Activated CD8-positive, alpha-beta memory T cell treated with anti-CD3 and anti-CD28 coated beads for 1 hour (primary cell): ENCODE data around the gene FAM20C.
A peak's percentile ranks its signal among the peaks of the same experiment; 100 is the strongest.
"Not testable (repeated sequence)": the region's sequence is repeated elsewhere in the genome, so short reads cannot be mapped to it uniquely, and the experiment has no call there.

Source experiments
- DNase-seq, 2 donors: peaks; one replicate each; pipeline ENCODE4 v3.0.0-alpha.2; 2020; ENCODE audit warnings: low read depth in 1 of 2; ENCODE audit errors: extremely low read depth in 1 of 2

FAM20C gene

DNA sequence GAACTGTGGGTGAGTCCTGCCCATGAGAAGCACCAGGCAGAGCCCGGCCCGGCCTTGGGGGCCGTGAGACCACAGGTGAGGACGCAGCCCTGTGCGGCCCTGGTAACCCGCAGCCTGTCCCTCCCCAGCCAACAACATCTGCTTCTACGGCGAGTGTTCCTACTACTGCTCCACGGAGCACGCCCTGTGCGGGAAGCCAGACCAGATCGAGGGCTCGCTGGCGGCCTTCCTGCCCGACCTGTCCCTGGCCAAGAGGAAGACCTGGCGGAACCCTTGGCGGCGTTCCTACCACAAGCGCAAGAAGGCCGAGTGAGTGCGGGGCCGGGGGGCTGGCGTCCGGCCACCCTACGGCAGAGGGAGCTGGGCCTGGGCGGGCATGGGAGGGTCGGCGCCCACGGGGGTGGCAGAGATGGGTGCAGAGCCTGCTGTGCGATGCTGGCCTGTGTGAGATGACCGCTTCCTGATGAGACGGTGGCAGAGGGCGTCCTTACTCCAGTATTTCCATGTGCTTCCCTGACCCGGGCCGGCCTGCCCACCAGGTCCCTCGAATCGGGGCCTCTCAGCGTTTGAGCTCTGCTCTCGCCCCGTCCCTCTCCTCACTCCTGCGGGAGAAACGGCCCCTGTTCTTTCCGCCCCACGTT is 63.5 kb downstream of the FAM20C start:
- no peak for DNase-seq

- DNase-seq = no peak
These were observed 64.1 kb downstream of the FAM20C start for GRCh38 chr7:256461-256940.

GRCh38 chr7:256981-257646 is 64.7 kb downstream of the FAM20C start:
- no peak for DNase-seq

DNA sequence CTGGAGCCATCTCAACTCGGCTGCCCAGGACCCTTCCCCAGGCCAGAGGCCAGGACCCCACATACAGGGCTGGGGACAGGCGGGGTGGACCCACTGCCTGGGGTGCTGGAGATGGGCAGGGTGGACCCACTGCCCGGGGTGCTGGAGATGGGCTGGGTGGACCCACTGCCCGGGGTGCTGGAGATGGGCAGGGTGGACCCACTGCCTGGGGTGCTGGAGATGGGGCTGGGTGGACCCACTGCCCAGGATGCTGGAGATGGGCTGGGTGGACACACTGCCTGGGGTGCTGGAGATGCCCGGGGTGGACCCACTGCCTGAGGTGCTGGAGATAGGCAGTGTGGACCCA is 65.2 kb downstream of the FAM20C start:
- DNase-seq = no peak

- no peak for DNase-seq
These were observed 66.3 kb downstream of the FAM20C start for GRCh38 chr7:258476-259190.

DNA sequence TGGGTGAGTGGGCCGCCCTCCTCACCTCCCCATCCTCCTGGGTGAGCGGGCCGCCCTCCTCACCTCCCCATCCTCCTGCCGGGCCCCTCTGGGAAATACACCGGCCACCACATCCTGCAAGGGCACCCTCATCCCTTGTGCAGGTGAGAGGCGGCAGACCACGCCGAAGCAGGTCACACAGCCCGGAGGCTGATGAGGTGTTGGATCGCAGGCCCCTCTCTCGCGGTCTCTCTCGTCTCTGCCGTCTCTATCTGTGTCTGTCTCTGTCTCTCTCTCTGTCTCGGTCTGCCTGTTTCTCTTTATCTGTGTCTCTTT is 66.8 kb downstream of the FAM20C start:
- no peak for DNase-seq

DNA sequence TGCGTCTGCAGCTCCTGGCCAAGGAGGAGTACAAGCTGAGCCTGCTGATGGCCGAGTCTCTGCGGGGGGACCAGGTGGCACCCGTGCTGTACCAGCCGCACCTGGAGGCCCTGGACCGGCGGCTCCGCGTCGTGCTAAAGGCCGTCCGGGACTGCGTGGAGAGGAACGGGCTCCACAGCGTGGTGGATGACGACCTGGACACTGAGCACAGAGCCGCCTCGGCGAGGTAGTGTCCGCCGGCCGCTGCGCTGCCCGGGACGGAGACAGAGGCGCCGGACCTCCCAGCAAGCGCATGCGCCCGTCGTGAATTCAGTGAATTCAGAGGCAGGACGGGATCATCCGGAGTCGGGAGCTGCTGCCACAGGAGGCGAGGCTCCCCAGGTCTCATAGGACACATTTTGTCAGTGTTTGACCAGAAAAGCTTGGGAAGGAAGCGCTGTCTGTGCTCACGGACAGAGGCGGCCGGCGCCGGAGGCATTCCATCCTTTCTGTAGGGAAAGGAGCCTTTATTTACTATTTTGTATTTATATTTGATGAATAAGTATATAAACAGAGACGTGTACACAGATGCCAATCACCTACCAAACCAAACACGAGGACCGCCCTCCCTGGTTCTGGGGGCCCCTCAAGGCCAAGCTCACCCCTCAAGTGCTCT is 67.5 kb downstream of the FAM20C start:
- no peak for DNase-seq

DNA sequence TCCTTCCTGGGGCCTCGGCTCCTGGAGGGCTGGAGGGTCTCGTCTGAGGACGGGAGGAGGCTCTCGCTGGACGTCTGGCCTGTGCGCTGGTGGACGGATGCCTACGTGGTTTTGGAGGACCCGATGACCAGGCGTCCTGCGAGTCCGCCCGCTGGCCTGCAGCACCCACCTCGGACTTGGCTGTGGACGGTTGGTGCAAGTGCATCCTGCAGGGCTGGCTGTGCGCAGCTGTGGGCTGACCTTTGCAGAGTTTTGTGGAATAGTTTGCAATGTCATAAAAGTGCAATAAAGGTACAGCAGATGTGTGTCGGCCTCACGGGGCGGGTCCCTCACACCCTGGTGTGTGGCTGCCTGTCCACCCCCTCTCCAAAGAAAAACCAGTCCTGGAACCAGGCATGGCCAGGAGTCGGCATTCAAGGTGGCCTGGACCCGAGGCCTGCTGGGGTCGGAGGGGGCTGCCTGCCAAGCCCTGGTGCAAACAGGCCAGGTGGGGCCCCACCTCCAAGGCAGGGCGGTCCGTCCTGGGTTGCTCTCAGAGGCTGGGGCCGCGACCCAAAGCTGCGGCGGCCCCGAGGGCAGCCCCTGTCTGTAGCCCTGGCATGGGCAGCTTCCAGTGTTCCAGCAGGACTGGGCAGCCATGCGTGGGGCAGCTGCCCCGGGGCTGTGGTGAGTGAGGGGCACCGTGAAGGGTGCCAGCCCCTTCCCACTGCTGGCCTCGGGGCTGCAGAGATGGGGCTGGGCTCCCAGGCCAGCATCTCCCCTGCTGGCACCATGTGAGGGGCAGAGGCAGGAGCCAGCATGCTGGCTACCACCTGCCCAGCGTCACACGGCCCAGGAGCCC is 68.3 kb downstream of the FAM20C start:
- DNase-seq = no peak

DNA sequence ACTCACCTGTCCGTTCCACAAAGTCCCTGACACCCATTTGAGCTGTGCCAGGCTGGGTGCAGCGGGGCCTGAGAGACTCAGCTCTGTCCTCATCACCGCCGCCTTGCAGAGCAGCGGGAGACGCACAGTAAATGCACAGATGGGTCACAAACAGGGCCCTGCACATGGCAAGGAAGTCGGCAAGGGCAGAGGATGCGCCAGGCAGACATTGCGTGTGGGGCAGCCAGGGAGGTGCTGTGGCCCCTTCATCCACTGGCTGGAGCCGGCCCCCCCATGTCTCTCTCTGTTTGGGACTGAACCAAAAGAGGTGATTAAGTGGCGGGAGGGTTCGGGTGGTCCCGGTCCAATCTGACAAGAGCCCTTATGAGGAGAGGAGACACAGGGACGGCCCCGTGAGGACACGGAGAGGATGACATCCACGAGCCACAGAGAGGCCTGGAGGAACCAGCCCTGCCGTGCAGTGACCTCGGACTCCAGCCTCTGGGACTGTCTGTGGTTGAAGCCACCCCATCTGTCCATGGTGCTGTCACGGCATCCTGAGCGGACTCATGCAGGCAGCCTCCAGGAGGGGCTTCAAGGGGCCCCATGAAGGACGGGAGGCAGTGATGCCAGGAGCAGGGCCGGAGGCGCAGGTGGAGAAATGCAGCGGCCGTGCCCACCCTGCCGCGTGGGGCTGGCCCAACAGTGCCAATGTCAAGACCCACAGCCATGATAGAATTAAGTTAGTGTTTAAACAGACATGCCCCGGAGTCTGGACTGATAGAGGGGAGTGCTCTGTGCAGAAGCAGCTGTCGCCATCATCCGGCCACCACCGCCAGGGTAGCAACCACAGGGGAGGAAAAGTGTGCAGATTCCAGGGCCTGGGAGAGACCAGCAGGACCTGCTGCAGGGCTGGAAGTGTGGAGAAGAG is 69.2 kb downstream of the FAM20C start:
- DNase-seq = no peak

DNA sequence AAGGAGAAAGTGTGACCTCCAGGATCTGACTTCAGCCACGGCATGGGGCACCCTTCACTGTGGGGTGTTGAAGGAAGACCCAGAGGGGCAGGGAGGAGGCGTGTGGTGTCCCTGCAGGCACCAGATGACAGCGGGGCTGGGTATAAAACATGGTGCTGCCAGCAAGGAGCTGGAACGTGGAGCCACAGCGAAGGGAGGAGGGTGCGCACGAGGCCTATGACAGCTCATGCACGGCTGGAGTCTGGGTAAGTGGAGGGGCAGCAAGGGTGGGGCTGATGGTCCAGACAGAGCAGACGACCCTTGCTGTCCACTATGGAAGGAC is 69.8 kb downstream of the FAM20C start:
- no peak for DNase-seq

DNA sequence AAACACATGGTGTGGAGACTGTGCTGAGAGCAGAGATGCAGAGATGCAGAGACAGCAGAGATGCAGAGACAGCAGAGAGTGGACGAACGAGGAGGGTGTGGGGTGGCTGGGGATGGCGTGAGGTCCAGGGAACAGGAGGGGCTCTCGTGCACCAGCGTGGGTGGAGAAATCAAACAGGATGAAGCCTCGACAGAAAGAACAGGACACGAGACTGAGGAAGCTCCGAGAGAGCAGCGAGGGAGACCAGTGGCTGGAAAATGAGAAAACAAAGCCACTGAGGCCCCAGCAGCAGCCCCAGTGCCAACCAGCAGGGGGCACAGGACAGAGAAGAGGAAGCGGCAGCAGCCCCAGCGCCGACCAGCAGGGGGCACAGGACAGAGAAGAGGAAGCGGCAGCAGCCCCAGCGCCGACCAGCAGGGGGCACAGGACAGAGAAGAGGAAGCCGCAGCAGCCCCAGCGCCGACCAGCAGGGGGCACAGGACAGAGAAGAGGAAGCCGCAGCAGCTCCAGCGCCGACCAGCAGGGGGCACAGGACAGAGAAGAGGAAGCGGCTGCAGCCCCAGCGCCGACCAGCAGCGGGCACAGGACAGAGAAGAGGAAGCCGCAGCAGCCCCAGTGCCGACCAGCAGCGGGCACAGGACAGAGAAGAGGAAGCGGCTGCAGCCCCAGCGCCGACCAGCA is 70.4 kb downstream of the FAM20C start:
- peak in 1 of 2 donors; percentile 14 for DNase-seq

GRCh38 chr7:263483-264351 is 71.3 kb downstream of the FAM20C start:
- not testable (repeated sequence) for DNase-seq

GRCh38 chr7:264541-265191 is 72.3 kb downstream of the FAM20C start:
- no peak for DNase-seq

DNA sequence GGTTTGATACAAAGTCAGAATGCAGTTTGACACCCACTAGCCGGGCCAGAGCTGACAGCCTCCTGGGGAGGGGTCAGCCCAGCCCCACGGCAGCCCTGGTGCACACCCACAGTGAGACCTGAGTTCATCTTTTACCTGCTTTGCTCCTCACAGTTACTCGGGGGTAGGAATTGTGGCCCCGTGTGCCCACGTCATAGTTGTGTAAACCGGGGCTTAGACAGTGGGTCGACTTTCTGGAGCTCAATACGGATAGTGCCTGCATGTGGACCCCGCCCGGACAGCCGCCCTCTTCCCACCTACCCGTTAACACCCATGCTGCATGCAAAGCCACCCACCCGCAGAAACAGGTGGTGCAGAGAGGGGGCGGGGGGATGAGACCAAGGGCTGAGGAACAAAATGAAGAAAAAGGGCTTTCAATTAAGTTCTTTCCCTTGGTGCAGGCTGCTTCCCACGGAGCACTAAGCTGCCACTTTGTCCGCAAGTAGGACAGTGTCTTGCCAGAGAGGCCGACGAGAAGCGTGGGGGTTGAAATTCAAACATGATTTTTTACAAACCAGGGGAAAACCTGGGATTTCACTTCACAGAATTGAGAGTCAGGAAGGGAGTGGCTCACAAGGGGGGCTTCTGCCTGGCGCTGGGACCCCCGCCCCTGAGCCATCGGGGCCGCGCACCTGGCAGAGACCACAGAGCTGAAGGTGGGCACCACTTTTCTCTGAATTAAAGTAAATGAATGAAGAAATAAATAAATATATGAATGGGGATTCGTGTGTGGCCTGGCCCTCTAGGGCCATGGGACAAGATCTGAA is 73.0 kb downstream of the FAM20C start:
- DNase-seq = no peak

- no peak for DNase-seq
These were observed 73.9 kb downstream of the FAM20C start for GRCh38 chr7:265998-266850.
